Measurements from ENCODE around the gene METTL2A. TPM values are rescaled to one million over a fixed set of nuclear protein-coding genes. Genes with fewer than 3 reads are reported as not detected.
A peak's percentile ranks its signal among the peaks of the same experiment; 100 is the strongest.
"Not testable (repeated sequence)": the region's sequence is repeated elsewhere in the genome, so short reads cannot be mapped to it uniquely, and the experiment has no call there.

Gene METTL2A
- total RNA-seq, 1 experiment from 2014 or later: 23.1 TPM

- Histone ChIP-seq H3K4me1 (replicated peaks; ENCODE audit: insufficient read depth) (no peaks in the 10 kb centered on the region), H3K4me3 (no peak overlapping the region), H4K20me1 (ENCODE audit: insufficient read depth) (no peaks in the 10 kb centered on the region), H3K36me3 (ENCODE audit: low read depth) (no peaks in the 10 kb centered on the region), H3F3A (ENCODE audit: insufficient read depth, low read depth) (no peaks in the 10 kb centered on the region), H2AFZ (no peak overlapping the region), H3K27me3 (ENCODE audit: insufficient read depth, low read depth) (no peaks in the 10 kb centered on the region), H3K9me2 (ENCODE audit: insufficient read depth) (no peaks in the 10 kb centered on the region), H3K4me2 (no peak overlapping the region), H3K9me3 (ENCODE audit: insufficient read depth, low read depth) (no peaks in the 10 kb centered on the region), H3K79me2 (ENCODE audit: low read depth) (no peaks in the 10 kb centered on the region), H3K27ac (no peak overlapping the region)
- intact Hi-C loops (cut with micrococcal nuclease; ENCODE audit: unreplicated experiment): no loop called here
- no peak for DNase-seq
- no TSS peak for BruUV-seq (replicated peaks)
- ChIA-PET CTCF (no interaction called here), POLR2A (ENCODE audit: unreplicated experiment) (no interaction called here)
- TF ChIP-seq CTCF (conservative IDR thresholded peaks at IDR 0.05): no peak
- TF ChIP-seq EZH2 (IDR thresholded peaks at IDR 0.05; ENCODE audit: low read depth): no peak
Measured at GRCh38 chr17:62456016-62456415, 32.3 kb downstream of the METTL2A start.

- DNase-seq; H4K20me1 ChIP-seq (ENCODE audit: insufficient read depth); BruUV-seq (replicated peaks); H3F3A ChIP-seq (ENCODE audit: insufficient read depth, low read depth); H2AFZ ChIP-seq; H3K4me2 ChIP-seq; H3K9me2 ChIP-seq (ENCODE audit: insufficient read depth); H3K79me2 ChIP-seq (ENCODE audit: low read depth); H3K9me3 ChIP-seq (ENCODE audit: insufficient read depth, low read depth); intact Hi-C loops (cut with micrococcal nuclease; ENCODE audit: unreplicated experiment); H3K27me3 ChIP-seq (ENCODE audit: insufficient read depth, low read depth); H3K36me3 ChIP-seq (ENCODE audit: low read depth); POLR2A ChIA-PET (ENCODE audit: unreplicated experiment); H3K27ac ChIP-seq; H3K4me1 ChIP-seq (replicated peaks; ENCODE audit: insufficient read depth); H3K4me3 ChIP-seq; CTCF ChIA-PET: not testable (repeated sequence)
Measured at GRCh38 chr17:62458483-62458882, 34.8 kb downstream of the METTL2A start.

GRCh38 chr17:62464422-62464821, 40.7 kb downstream of the METTL2A start:
- H3K4me1 ChIP-seq (replicated peaks; ENCODE audit: insufficient read depth); H3K9me3 ChIP-seq (ENCODE audit: insufficient read depth, low read depth); DNase-seq; H3F3A ChIP-seq (ENCODE audit: insufficient read depth, low read depth); H3K4me3 ChIP-seq; H3K27me3 ChIP-seq (ENCODE audit: insufficient read depth, low read depth); H3K9me2 ChIP-seq (ENCODE audit: insufficient read depth); intact Hi-C loops (cut with micrococcal nuclease; ENCODE audit: unreplicated experiment); H2AFZ ChIP-seq; H3K36me3 ChIP-seq (ENCODE audit: low read depth); H3K79me2 ChIP-seq (ENCODE audit: low read depth); H3K27ac ChIP-seq; H4K20me1 ChIP-seq (ENCODE audit: insufficient read depth); CTCF ChIA-PET; H3K4me2 ChIP-seq; POLR2A ChIA-PET (ENCODE audit: unreplicated experiment); BruUV-seq (replicated peaks): not testable (repeated sequence)

GRCh38 chr17:62465271-62465670, 41.6 kb downstream of the METTL2A start:
- H3K4me2 ChIP-seq; CTCF ChIA-PET; H3K9me3 ChIP-seq (ENCODE audit: insufficient read depth, low read depth); H3K4me3 ChIP-seq; POLR2A ChIA-PET (ENCODE audit: unreplicated experiment); H3K4me1 ChIP-seq (replicated peaks; ENCODE audit: insufficient read depth); H3K27ac ChIP-seq; H2AFZ ChIP-seq; BruUV-seq (replicated peaks); H3K9me2 ChIP-seq (ENCODE audit: insufficient read depth); H3K27me3 ChIP-seq (ENCODE audit: insufficient read depth, low read depth); DNase-seq; H3K36me3 ChIP-seq (ENCODE audit: low read depth); H3F3A ChIP-seq (ENCODE audit: insufficient read depth, low read depth); H3K79me2 ChIP-seq (ENCODE audit: low read depth); intact Hi-C loops (cut with micrococcal nuclease; ENCODE audit: unreplicated experiment); H4K20me1 ChIP-seq (ENCODE audit: insufficient read depth): not testable (repeated sequence)

GRCh38 chr17:62470666-62471379, 47.1 kb downstream of the METTL2A start:
- H4K20me1 ChIP-seq (ENCODE audit: insufficient read depth); H3F3A ChIP-seq (ENCODE audit: insufficient read depth, low read depth); H3K4me2 ChIP-seq; BruUV-seq (replicated peaks); H3K27me3 ChIP-seq (ENCODE audit: insufficient read depth, low read depth); CTCF ChIA-PET; H3K9me2 ChIP-seq (ENCODE audit: insufficient read depth); H3K4me1 ChIP-seq (replicated peaks; ENCODE audit: insufficient read depth); H3K9me3 ChIP-seq (ENCODE audit: insufficient read depth, low read depth); intact Hi-C loops (cut with micrococcal nuclease; ENCODE audit: unreplicated experiment); H3K4me3 ChIP-seq; H2AFZ ChIP-seq; H3K27ac ChIP-seq; H3K79me2 ChIP-seq (ENCODE audit: low read depth); H3K36me3 ChIP-seq (ENCODE audit: low read depth): not testable (repeated sequence)
- peak; percentile 54 to 84 for DNase-seq
- POLR2A ChIA-PET (ENCODE audit: unreplicated experiment): interaction anchor here (0.6 kb wide), 1 partner anchor 1947 kb away, joined by 3 read pairs; no protein-coding TSS in a partner anchor

- H3K79me2 ChIP-seq (ENCODE audit: low read depth); H3K36me3 ChIP-seq (ENCODE audit: low read depth); H2AFZ ChIP-seq; H3K4me2 ChIP-seq; BruUV-seq (replicated peaks); POLR2A ChIA-PET (ENCODE audit: unreplicated experiment); CTCF ChIA-PET; H3K9me2 ChIP-seq (ENCODE audit: insufficient read depth); H3F3A ChIP-seq (ENCODE audit: insufficient read depth, low read depth); H3K4me3 ChIP-seq; DNase-seq; H3K9me3 ChIP-seq (ENCODE audit: insufficient read depth, low read depth); intact Hi-C loops (cut with micrococcal nuclease; ENCODE audit: unreplicated experiment); H4K20me1 ChIP-seq (ENCODE audit: insufficient read depth); H3K27me3 ChIP-seq (ENCODE audit: insufficient read depth, low read depth); H3K4me1 ChIP-seq (replicated peaks; ENCODE audit: insufficient read depth); H3K27ac ChIP-seq: not testable (repeated sequence)
Measured at GRCh38 chr17:62471380-62471880, 47.7 kb downstream of the METTL2A start.
